C4-2B (cell line): Measurements from ENCODE around the gene P4HA1.

Source experiments
- H3K27ac ChIP-seq: fragments of 450-650 bp; 2 replicates; pipeline ENCODE4 v1.5.1; 2017
- ZFX ChIP-seq: fragments of 450-650 bp; IDR thresholded peaks from 2 replicates; pipeline ENCODE4 v1.6.1; 2017
- TF ChIP-seq, protein P1 (sequence below): fragments of 450-650 bp; conservative IDR thresholded peaks from 2 replicates; pipeline ENCODE4 v1.5.1; 2017; ENCODE audit warnings: mild to moderate bottlenecking

Gene P4HA1

DNA sequence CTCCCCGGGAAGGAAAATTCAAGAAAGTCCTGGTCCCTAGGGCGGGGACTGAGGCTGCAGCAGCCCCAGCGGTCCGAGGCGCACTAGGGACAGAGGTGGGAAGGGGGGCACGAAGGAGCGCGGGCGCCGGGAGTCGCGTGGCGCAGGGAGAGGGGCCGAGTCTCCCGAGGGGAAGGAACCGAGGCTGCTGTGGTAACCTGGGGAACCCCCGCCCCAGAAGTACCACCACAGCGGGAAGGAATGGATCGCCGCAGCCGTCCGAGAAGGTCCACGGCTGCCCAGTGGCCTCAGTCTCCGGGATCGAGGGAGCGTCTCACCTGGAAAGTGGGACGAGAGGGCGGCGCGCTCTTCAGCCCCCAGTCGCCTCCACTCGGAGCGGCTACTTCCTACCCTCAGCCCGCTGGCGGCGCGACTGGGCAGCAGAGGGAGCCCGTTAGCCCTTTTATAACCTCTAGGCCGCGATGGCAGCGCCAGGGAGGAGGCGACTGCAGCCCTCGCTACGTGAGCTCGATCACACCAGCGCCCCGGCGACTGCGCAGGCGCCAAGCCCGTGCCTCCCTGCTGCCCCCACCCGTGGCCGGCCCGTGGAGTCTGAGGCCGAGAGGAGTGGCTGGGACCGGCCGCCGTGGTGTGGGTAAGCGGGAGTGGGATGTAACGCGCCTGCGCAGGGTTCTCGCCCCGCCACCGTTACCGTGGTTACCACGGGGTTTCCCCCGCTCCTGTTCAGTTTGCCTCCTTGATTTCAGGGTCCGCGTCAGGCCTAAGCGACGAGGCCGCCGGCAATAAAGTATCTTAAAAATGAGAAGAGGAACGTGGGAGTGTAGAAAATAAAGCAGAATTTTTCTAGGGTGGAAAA lies at the start of gene P4HA1:
Gene P4HA1, minus strand, starts transcription at position 418 of the 856 bp plus-strand sequence. CDS start 21,983 bp downstream, outside the sequence.
- peak within 1 kb of the TSS; percentile 97 for H3K27ac ChIP-seq
- TF ChIP-seq ZFX, result peak; percentile 76
- TF ChIP-seq, protein P1, sequence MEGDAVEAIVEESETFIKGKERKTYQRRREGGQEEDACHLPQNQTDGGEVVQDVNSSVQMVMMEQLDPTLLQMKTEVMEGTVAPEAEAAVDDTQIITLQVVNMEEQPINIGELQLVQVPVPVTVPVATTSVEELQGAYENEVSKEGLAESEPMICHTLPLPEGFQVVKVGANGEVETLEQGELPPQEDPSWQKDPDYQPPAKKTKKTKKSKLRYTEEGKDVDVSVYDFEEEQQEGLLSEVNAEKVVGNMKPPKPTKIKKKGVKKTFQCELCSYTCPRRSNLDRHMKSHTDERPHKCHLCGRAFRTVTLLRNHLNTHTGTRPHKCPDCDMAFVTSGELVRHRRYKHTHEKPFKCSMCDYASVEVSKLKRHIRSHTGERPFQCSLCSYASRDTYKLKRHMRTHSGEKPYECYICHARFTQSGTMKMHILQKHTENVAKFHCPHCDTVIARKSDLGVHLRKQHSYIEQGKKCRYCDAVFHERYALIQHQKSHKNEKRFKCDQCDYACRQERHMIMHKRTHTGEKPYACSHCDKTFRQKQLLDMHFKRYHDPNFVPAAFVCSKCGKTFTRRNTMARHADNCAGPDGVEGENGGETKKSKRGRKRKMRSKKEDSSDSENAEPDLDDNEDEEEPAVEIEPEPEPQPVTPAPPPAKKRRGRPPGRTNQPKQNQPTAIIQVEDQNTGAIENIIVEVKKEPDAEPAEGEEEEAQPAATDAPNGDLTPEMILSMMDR, result peak; percentile 89

DNA sequence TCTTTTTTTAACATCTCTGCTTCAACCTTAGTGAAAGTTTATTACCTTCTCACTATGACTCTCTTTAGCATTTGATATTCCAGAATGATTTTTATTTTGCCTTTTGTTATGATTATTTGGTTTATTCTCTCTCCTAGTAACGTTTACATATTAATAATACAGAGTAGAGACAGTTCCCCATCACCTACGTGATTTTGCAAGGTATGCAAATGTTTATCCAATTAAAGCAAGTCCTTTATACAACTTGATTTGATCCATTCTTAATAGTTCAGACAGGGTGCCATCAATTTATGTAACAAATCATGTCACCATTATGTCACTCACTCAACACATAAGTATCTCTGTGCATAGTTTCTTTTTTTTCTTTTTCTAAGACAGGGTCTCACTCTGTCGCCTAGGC lies 44.9 kb upstream of the P4HA1 start:
- no peak overlapping the region for H3K27ac ChIP-seq
- TF ChIP-seq, protein P1, result no peak
- TF ChIP-seq ZFX, result no peak

DNA sequence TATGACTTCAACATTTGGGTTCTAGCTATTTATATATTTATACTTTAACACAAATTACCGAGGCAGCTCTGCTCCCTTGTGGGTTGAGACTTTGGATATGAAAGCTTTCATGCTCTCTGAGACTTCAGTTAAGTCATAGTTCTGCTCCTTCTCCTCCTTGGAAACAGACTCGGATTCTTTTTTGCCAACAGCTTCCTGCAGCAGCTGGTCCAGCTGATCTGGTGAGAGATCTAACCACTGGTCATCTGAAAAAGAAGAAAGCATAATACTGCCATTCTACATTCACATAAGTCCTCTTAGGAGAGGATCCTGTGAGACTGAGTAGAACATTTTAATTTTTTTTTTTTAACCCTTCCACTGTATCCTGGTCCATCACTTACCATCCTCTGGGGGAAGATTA lies 42.6 kb upstream of the P4HA1 start:
- H3K27ac ChIP-seq, result no peak overlapping the region
- TF ChIP-seq, protein P1, result no peak
- no peak for TF ChIP-seq ZFX

DNA sequence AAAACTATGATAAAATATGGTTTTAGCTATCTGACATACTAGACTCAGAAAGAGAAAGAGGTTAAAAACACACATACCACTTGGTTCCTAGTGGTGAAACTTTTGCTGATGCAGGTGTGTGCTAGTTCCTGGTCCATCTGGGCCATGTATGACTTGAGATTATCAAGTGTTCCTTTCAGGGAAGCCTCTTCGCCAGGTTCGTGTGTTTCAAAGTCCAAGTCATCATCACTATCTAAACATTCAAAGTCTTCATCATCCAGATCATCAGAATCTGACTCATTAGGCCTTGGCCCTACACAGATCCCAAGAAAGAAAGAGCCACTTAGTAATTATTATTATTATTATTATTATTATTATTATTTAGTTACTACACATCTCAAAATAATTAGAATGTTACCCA lies 40.0 kb upstream of the P4HA1 start:
- H3K27ac ChIP-seq, result no peak overlapping the region
- TF ChIP-seq ZFX, result no peak
- TF ChIP-seq, protein P1, result no peak

DNA sequence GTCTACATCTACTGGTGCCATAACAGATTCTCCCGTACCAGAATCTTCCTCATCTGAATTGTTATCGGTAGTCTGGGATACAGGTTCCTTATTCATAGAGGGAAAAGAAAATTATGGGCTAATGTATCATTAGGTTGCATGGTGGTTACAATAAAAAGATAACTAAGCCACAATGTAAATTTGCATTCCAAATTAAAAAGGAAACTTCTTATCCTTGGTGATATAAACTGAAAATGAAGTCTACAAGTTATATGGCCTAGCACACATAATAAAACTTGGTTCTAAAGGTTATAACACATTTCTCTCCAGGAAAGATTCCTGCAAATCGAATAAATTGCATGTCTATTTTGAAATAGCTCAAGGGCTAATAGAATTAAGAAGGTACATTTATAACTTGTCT lies 38.1 kb upstream of the P4HA1 start:
- TF ChIP-seq ZFX, result no peak
- TF ChIP-seq, protein P1, result no peak
- no peak overlapping the region for H3K27ac ChIP-seq

DNA sequence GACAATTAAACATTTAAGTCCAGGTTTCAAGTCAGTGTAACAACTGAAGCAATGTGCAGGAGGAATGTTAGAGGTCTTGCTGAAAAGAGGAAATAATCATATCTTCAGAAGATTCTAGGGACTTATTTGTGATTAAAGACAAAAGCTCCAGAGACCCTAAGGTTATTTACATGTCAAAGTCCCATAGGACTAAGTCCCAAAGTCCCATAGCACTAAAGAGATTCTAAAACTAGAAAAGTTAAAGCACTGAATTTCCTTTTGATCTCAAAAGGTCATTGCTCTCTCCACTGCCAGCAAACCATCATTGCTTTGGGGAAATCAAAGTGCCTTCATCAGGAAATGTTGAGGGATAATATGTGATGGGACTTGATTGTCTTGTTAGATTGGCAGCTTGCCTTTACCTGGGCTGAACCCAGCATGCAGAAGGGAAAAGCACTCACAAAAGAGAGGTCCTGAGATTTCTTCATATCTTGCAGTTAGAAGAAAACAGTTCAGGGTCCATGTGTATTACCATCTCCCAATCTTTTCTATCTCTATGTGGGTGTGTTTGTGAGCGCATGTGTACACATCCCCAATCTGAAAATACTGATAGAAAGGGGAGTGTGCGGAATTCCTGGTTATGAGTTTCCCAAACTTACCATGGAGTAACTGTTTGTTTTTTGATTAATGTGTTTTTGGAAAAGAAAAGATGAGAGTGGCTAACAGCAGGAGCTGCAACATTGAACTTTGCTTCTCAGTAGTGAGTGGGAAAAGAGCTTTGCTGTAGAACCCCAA lies 35.4 kb upstream of the P4HA1 start:
- no peak for TF ChIP-seq ZFX
- TF ChIP-seq, protein P1, result no peak
- H3K27ac ChIP-seq, result no peak overlapping the region

DNA sequence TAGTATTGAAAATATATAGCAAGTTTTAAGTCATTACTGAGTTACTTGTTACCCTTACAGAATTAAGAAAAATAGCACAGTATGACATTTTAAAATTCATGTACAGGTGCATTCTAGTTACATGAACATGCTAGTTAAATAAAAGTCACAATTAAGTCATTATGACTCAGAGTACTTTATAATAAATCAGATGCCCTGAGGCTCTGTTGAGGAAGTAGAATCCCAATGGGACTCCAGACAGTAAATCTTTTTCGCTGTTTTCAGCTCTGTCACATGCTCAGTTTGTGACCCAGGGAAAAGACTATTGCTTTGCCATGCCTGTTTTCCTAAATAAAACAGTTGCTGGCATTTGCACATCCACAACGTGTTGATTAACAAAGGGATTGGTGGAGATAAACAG lies 34.6 kb upstream of the P4HA1 start:
- no peak overlapping the region for H3K27ac ChIP-seq
- TF ChIP-seq, protein P1, result no peak
- TF ChIP-seq ZFX, result no peak
